A549 (cell line): ENCODE data around the gene VIPR2. TPM values are rescaled to one million over a fixed set of nuclear protein-coding genes. Genes with fewer than 3 reads are reported as not detected.
"Not testable (repeated sequence)": the region's sequence is repeated elsewhere in the genome, so short reads cannot be mapped to it uniquely, and the experiment has no call there.

Source experiments
- ATAC-seq, 2 experiments: fragments of 200-7000 bp in 1 of 2; fragments of >200 bp in 1 of 2; cut with Nextera tagmentation in 1 of 2; cut with Tn5 transposase in 1 of 2; 3 replicates each; pipeline versions ENCODE4 v1.8.0 to v1.9.1; 2018 to 2020; ENCODE audit warnings: mild to moderate bottlenecking in 1 of 2, moderate library complexity in 1 of 2
- CTCF ChIA-PET: fragments of 300-600 bp; sonication (Branson Sonifier 250); formaldehyde crosslinking; extraction: SDS; loops from one replicate; lab custom pipeline; 2021; ENCODE audit warnings: antibody characterized with exemption, inconsistent platforms; lab: Yijun Ruan, JAX
- POLR2A ChIA-PET: fragments of 350-600 bp; formaldehyde crosslinking; extraction: SDS; loops from one replicate; lab custom pipeline; 2021; ENCODE audit warnings: antibody characterized with exemption, inconsistent platforms; lab: Yijun Ruan, JAX
- DNase-seq, 2 experiments: peaks; one replicate each; pipeline versions ENCODE4 v3.0.0 to v3.0.0-alpha.2; 2011 to 2016; ENCODE audit warnings: low read depth in 1 of 2, low spot score in 1 of 2
- FAIRE-seq: peaks from 2 replicates; lab custom pipeline; 2011; peaks lifted over from hg19 to GRCh38; lab: Jason Lieb, UNC
- H3K27ac ChIP-seq, 2 experiments: fragments of >200 bp; sonication (Bioruptor Twin); formaldehyde crosslinking; 3 replicates each; pipeline ENCODE4 v1.5.1; 2016 to 2017
- H3K4me1 ChIP-seq: fragments of >200 bp; sonication (Bioruptor Twin); formaldehyde crosslinking; 3 replicates; pipeline ENCODE4 v1.6.1; 2016
- H3K4me2 ChIP-seq: fragments of >200 bp; sonication (Bioruptor Twin); formaldehyde crosslinking; 3 replicates; pipeline ENCODE4 v1.6.1; 2016
- H3K4me3 ChIP-seq: fragments of >200 bp; sonication (Bioruptor Twin); formaldehyde crosslinking; 3 replicates; pipeline ENCODE4 v1.5.1; 2016
- H3K9me3 ChIP-seq: fragments of >200 bp; sonication (Bioruptor Twin); formaldehyde crosslinking; 3 replicates; pipeline ENCODE4 v1.6.1; 2016
- CBX2 ChIP-seq: fragments of 200-600 bp; sonication (generic); IDR thresholded peaks from 2 replicates; pipeline ENCODE4 v1.6.1; 2016; ENCODE audit warnings: low read depth, mild to moderate bottlenecking, borderline replicate concordance
- CBX8 ChIP-seq: fragments of 200-600 bp; sonication (generic); IDR thresholded peaks from 2 replicates; pipeline ENCODE4 v1.6.1; 2016
- CHD4 ChIP-seq: fragments of 200-600 bp; sonication (generic); IDR thresholded peaks from 2 replicates; pipeline ENCODE4 v1.6.1; 2016; ENCODE audit warnings: antibody characterized with exemption, mild to moderate bottlenecking, borderline replicate concordance
- FOSB ChIP-seq: fragments of 250-450 bp; sonication (Bioruptor Pico); IDR thresholded peaks from 2 replicates; pipeline ENCODE4 v1.5.0; 2020; ENCODE audit warnings: mild to moderate bottlenecking, moderate library complexity
- HDAC2 ChIP-seq: fragments of 200-600 bp; sonication (generic); IDR thresholded peaks from 2 replicates; pipeline ENCODE4 v1.6.1; 2016
- HES2 ChIP-seq: fragments of >200 bp; sonication (Bioruptor Twin); formaldehyde crosslinking; IDR thresholded peaks from 2 replicates; pipeline ENCODE4 v1.6.1; 2016
- HMGXB4 ChIP-seq: fragments of 250-450 bp; sonication (Bioruptor Pico); IDR thresholded peaks from 2 replicates; pipeline ENCODE4 v1.5.0; 2021; ENCODE audit warnings: mild to moderate bottlenecking, moderate library complexity, borderline replicate concordance
- HOXB5 ChIP-seq: fragments of 250-450 bp; sonication (Bioruptor Pico); IDR thresholded peaks from 2 replicates; pipeline ENCODE4 v1.5.0; 2020; ENCODE audit warnings: mild to moderate bottlenecking, moderate library complexity
- JUNB ChIP-seq: fragments of >200 bp; sonication (Bioruptor Twin); formaldehyde crosslinking; IDR thresholded peaks from 2 replicates; pipeline ENCODE4 v1.6.1; 2016
- KDM1A ChIP-seq: fragments of 200-600 bp; sonication (generic); IDR thresholded peaks from 2 replicates; pipeline ENCODE4 v1.6.1; 2016; ENCODE audit warnings: low read depth, mild to moderate bottlenecking
- MAZ ChIP-seq: fragments of 150-350 bp; IDR thresholded peaks from 2 replicates; pipeline ENCODE4 v1.6.1; 2014; ENCODE audit warnings: antibody characterized with exemption, low read depth, low read length, borderline replicate concordance
- NR3C1 ChIP-seq: fragments of >200 bp; sonication (Bioruptor Twin); formaldehyde crosslinking; IDR thresholded peaks from 3 replicates; pipeline ENCODE4 v1.6.1; 2017
- PHF8 ChIP-seq: fragments of 200-600 bp; sonication (generic); IDR thresholded peaks from 2 replicates; pipeline ENCODE4 v1.6.1; 2016; ENCODE audit warnings: low read depth, mild to moderate bottlenecking, antibody characterized with exemption, moderate library complexity, borderline replicate concordance
- POLR2A ChIP-seq: IDR thresholded peaks from 2 replicates; pipeline ENCODE4 v1.6.1; 2012; ENCODE audit warnings: mild to moderate bottlenecking, low read length
- RAD21 ChIP-seq, 2 experiments: fragments of >200 bp in 1 of 2; sonication (Bioruptor Twin) in 1 of 2; formaldehyde crosslinking in 1 of 2; IDR thresholded peaks in 1 of 2; conservative IDR thresholded peaks in 1 of 2; 2 replicates in 1 of 2; 3 replicates in 1 of 2; pipeline ENCODE4 v1.6.1; 2012 to 2018; ENCODE audit warnings: inconsistent platforms in 1 of 2
- SREBF2 ChIP-seq: fragments of 450-650 bp; IDR thresholded peaks from 2 replicates; pipeline ENCODE4 v1.6.1; 2014; ENCODE audit warnings: mild to moderate bottlenecking, moderate library complexity
- TP53 ChIP-seq: fragments of 250-450 bp; sonication (Bioruptor Pico); IDR thresholded peaks from 2 replicates; pipeline ENCODE4 v1.5.0; 2021; ENCODE audit warnings: mild to moderate bottlenecking, moderate library complexity
- USF2 ChIP-seq: fragments of 450-650 bp; IDR thresholded peaks from 2 replicates; pipeline ENCODE4 v1.6.1; 2014; ENCODE audit warnings: antibody characterized with exemption
- ZFP36 ChIP-seq: fragments of 450-650 bp; IDR thresholded peaks from 2 replicates; pipeline ENCODE4 v1.6.1; 2014; ENCODE audit warnings: borderline replicate concordance; ENCODE audit not compliant: partially characterized antibody
- WGBS: methylation state at CpG from one replicate; pipeline ENCODE4 v1.1.6; 2017; ENCODE audit errors: missing lambda C conversion rate; 5-methylcytosine and 5-hydroxymethylcytosine counted together
- polyA plus RNA-seq, 4 experiments: library from polyadenylated mRNA; depleted of rRNA in 3 of 4; stranded (reverse); fragments of >200 nt; fragmentation: RNase III in 1 of 4; extraction: RNeasy Plus Mini Kit Qiagen cat#74134 plus additional on column Dnase treatment in 1 of 4; gene quantifications; 2 replicates in 3 of 4; 3 replicates in 1 of 4; pipeline ENCODE4 v1.2.3, GENCODE V29; 2011 to 2017
- TF ChIP-seq, protein P1 (sequence below): fragments of >200 bp; sonication (Bioruptor Twin); formaldehyde crosslinking; IDR thresholded peaks from 3 replicates; pipeline ENCODE4 v1.6.1; 2016

Gene VIPR2
- polyA plus RNA-seq, 2 of the 4 experiments (the other 2 are of a cell fraction), result not detected

GRCh38 chr7:159000859-159001435 is 143.7 kb downstream of the VIPR2 start:
- Histone ChIP-seq H3K27ac (no peak overlapping the region), H3K4me2 (no peak overlapping the region), H3K9me3 (no peaks in the 10 kb centered on the region; the same call in 2 of the 3 replicates), H3K4me3 (no peak overlapping the region), H3K4me1 (no peaks in the 10 kb centered on the region)
- FAIRE-seq, result no peak
- 85% methylated on average over 21 of the region's 21 CpGs for WGBS
- ChIA-PET CTCF (interaction anchor here (1.5 to 1.6 kb wide), 2 partner anchors 13 to 24 kb away, joined by 3 to 7 read pairs; no protein-coding TSS in a partner anchor), POLR2A (no interaction called here)
- ATAC-seq, result no peak
- no peak for TF ChIP-seq POLR2A
- TF ChIP-seq USF2, result no peak
- no peak for TF ChIP-seq CBX2
- no peak for TF ChIP-seq ZFP36
- TF ChIP-seq TP53 (CRISPR knock-in tag), result no peak
- no peak for DNase-seq

DNA sequence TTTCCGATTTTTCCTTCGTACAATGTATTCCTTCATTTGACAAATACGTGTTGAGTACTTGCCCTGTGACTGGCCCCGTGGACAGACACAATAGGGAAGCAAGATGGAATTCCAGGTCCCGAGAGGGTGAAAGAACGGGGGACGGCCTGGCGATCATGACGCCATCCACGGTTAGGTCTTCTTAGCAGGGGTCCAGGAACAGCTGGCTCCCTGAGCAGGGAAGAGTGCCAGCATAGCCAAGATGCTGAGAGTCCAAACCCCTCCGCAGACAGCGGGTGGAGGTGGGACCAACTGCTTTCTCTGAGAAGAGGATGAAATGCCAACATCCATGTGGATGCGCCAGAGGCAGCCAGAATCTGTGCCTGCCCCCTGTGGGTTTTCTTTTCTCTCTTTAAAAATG is 144.6 kb downstream of the VIPR2 start:
- ChIA-PET POLR2A (no interaction called here), CTCF (interaction anchor here (1.5 kb wide), 1 partner anchor 14 kb away, joined by 3 read pairs; no protein-coding TSS in a partner anchor)
- Histone ChIP-seq H3K9me3 (no peaks in the 10 kb centered on the region; the same call in 2 of the 3 replicates), H3K4me2 (no peak overlapping the region), H3K4me3 (no peak overlapping the region), H3K27ac (no peak overlapping the region), H3K4me1 (no peaks in the 10 kb centered on the region)
- DNase-seq (no peak), ATAC-seq (no peak), FAIRE-seq (no peak)
- TF ChIP-seq HDAC2, result no peak
- TF ChIP-seq KDM1A, result no peak
- 76% methylated on average over 13 of the region's 13 CpGs for WGBS

DNA sequence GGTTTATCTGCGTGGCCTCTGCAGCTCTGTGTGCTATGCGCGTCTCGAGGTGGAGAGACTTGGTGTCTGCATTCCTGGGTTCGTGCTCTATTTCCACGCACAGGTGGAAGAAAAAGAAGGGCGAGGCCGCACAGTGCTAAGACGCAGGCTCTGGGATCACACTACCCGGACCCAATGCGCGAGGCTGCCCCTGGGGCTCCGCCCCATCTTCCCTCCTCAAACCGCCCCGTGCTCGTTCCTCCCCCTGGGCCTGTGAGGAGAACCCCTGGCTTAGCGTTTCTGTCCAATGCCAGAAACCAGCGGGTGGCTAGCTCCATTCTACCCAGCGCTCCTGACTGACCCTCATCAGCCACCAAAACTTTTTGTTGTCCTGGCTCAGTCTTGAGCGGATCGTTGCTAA is 145.2 kb downstream of the VIPR2 start:
- no peak overlapping the region for H3K4me3 ChIP-seq
- CTCF ChIA-PET, result interaction anchor here (1.5 kb wide), 1 partner anchor 15 kb away, joined by 3 read pairs; no protein-coding TSS in a partner anchor
- ATAC-seq, result no peak
- no peak for DNase-seq
- no peak overlapping the region for H3K4me2 ChIP-seq
- FAIRE-seq, result no peak
- H3K27ac ChIP-seq, result no peak overlapping the region
- TF ChIP-seq HOXB5 (CRISPR knock-in tag) (no peak), CBX2 (no peak), MAZ (no peak), TP53 (CRISPR knock-in tag) (no peak), POLR2A (no peak), PHF8 (no peak), CBX8 (no peak), HES2 (no peak), FOSB (no peak), RAD21 (conservative IDR thresholded peaks at IDR 0.05 in 1 of 2, IDR thresholded peaks at IDR 0.05 in 1 of 2) (no peak), JUNB (no peak), SREBF2 (no peak), HMGXB4 (CRISPR knock-in tag) (no peak), NR3C1 (no peak), CHD4 (no peak)
- TF ChIP-seq, protein P1, sequence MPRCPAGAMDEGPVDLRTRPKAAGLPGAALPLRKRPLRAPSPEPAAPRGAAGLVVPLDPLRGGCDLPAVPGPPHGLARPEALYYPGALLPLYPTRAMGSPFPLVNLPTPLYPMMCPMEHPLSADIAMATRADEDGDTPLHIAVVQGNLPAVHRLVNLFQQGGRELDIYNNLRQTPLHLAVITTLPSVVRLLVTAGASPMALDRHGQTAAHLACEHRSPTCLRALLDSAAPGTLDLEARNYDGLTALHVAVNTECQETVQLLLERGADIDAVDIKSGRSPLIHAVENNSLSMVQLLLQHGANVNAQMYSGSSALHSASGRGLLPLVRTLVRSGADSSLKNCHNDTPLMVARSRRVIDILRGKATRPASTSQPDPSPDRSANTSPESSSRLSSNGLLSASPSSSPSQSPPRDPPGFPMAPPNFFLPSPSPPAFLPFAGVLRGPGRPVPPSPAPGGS, result no peak
- no peaks in the 10 kb centered on the region for H3K4me1 ChIP-seq
- 90% methylated on average over 21 of the region's 21 CpGs for WGBS
- POLR2A ChIA-PET, result no interaction called here
- H3K9me3 ChIP-seq, result peaks cover 4% of the 10 kb centered on the region; the same call in 1 of the 3 replicates

- H3K4me3 ChIP-seq, ATAC-seq, CTCF ChIA-PET, H3K4me1 ChIP-seq, POLR2A ChIA-PET, FAIRE-seq, H3K4me2 ChIP-seq, H3K27ac ChIP-seq, DNase-seq, H3K9me3 ChIP-seq: not testable (repeated sequence)
- WGBS, result no CpG with 5 or more reads among the region's 9 CpGs
These were observed 146.4 kb downstream of the VIPR2 start for GRCh38 chr7:158998261-158998660.
